H1 (cell line): ENCODE measurements around the gene ADGRG1. TPM values are rescaled to one million over a fixed set of nuclear protein-coding genes. Genes with fewer than 3 reads are reported as not detected.

Experiments used
- CTCF ChIA-PET: fragments of 300-600 bp; sonication (Branson Sonifier 250); formaldehyde crosslinking; loops from one replicate; lab custom pipeline; 2021; ENCODE audit not compliant: partially characterized antibody; lab: Charles Lee
- POLR2A ChIA-PET: fragments of 300-600 bp; sonication (Branson Sonifier 250); formaldehyde crosslinking; loops from one replicate; lab custom pipeline; 2021; ENCODE audit warnings: inconsistent platforms; ENCODE audit not compliant: partially characterized antibody; lab: Charles Lee
- DNase-seq, 2 experiments: peaks; one replicate each; pipeline versions ENCODE4 v3.0.0 to v3.0.0-alpha.2; 2010 to 2022; ENCODE audit warnings: low spot score in 2 of 2, low read depth in 1 of 2, mixed read lengths in 1 of 2
- FAIRE-seq: peaks from 2 replicates; lab custom pipeline; 2011; peaks lifted over from hg19 to GRCh38; lab: Jason Lieb, UNC
- H2AFZ ChIP-seq: 2 replicates; pipeline ENCODE4 v1.8.1; 2012; ENCODE audit warnings: low read length, inconsistent platforms
- H2AK5ac ChIP-seq: 2 replicates; pipeline ENCODE4 v1.6.1; 2013; ENCODE audit warnings: low read depth, low read length
- H2BK120ac ChIP-seq: replicated peaks from 2 replicates; pipeline ENCODE3; 2013; ENCODE audit warnings: low read depth, low read length, inconsistent platforms
- H2BK12ac ChIP-seq: 2 replicates; pipeline ENCODE4 v1.6.1; 2013; ENCODE audit warnings: low read depth, low read length
- H2BK15ac ChIP-seq: 2 replicates; pipeline ENCODE4 v1.6.1; 2013; ENCODE audit warnings: low read length
- H2BK20ac ChIP-seq: 2 replicates; pipeline ENCODE4 v1.6.1; 2013; ENCODE audit warnings: low read length
- H2BK5ac ChIP-seq: 2 replicates; pipeline ENCODE4 v1.6.1; 2013; ENCODE audit warnings: low read depth, low read length
- H3K14ac ChIP-seq: 2 replicates; pipeline ENCODE4 v1.6.1; 2013; ENCODE audit warnings: inconsistent platforms; ENCODE audit not compliant: insufficient read length
- H3K18ac ChIP-seq: 2 replicates; pipeline ENCODE4 v1.6.1; 2013; ENCODE audit warnings: low read length; ENCODE audit errors: extremely low read depth
- H3K23ac ChIP-seq: 2 replicates; pipeline ENCODE4 v1.6.1; 2013; ENCODE audit warnings: inconsistent platforms; ENCODE audit not compliant: insufficient read length
- H3K23me2 ChIP-seq: 2 replicates; pipeline ENCODE4 v1.6.1; 2013; ENCODE audit warnings: low read depth, low read length
- H3K27ac ChIP-seq: 2 replicates; pipeline ENCODE4 v1.6.1; 2011; ENCODE audit warnings: low read depth, low read length, inconsistent platforms
- H3K27me3 ChIP-seq, 4 experiments: replicated peaks in 1 of 4; 1 replicate in 1 of 4; 2 replicates in 3 of 4; pipeline versions ENCODE4 v1.6.1 to v1.8.1; 2011 to 2013; ENCODE audit warnings: low read length in 3 of 4, mild to moderate bottlenecking in 3 of 4, inconsistent platforms in 2 of 4, mixed read lengths in 2 of 4, moderate library complexity in 1 of 4; ENCODE audit not compliant: control insufficient read depth in 3 of 4, insufficient read depth in 3 of 4; ENCODE audit errors: extremely low read depth in 1 of 4
- H3K36me3 ChIP-seq, 4 experiments: 2 replicates each; pipeline versions ENCODE4 v1.6.1 to v1.8.1; 2011 to 2013; ENCODE audit warnings: mild to moderate bottlenecking in 4 of 4, low read length in 3 of 4, moderate library complexity in 2 of 4, control low read depth in 1 of 4, inconsistent platforms in 1 of 4; ENCODE audit not compliant: insufficient read depth in 4 of 4, control insufficient read depth in 2 of 4
- H3K4ac ChIP-seq: replicated peaks from 2 replicates; pipeline ENCODE3; 2013; ENCODE audit warnings: low read length, low read depth, mixed read lengths, inconsistent platforms; ENCODE audit not compliant: insufficient read length
- H3K4me1 ChIP-seq, 4 experiments: replicated peaks in 1 of 4; 1 replicate in 1 of 4; 2 replicates in 3 of 4; pipeline versions ENCODE4 v1.6.1 to v1.8.1; 2011 to 2013; ENCODE audit warnings: low read length in 3 of 4, inconsistent platforms in 2 of 4, mixed read lengths in 1 of 4; ENCODE audit not compliant: insufficient read depth in 4 of 4, control insufficient read depth in 3 of 4
- H3K4me2 ChIP-seq, 2 experiments: 2 replicates each; pipeline versions ENCODE4 v1.6.1 to v1.8.1; 2011 to 2013; ENCODE audit warnings: low read depth in 2 of 2, low read length in 2 of 2, control low read depth in 1 of 2, inconsistent platforms in 1 of 2, mild to moderate bottlenecking in 1 of 2; ENCODE audit not compliant: insufficient read depth in 1 of 2
- H3K4me3 ChIP-seq, 4 experiments: fragments of 200-600, 300-600 bp in 1 of 4; sonication (generic), shearing (Covaris generic), sonication (Bioruptor Twin) in 1 of 4; 2 replicates each; pipeline versions ENCODE4 v1.5.1 to v1.8.1; 2011 to 2016; ENCODE audit warnings: low read length in 4 of 4, low read depth in 3 of 4, control low read depth in 2 of 4, inconsistent platforms in 2 of 4, mild to moderate bottlenecking in 2 of 4, mixed read lengths in 1 of 4, moderate library complexity in 1 of 4; ENCODE audit not compliant: insufficient read depth in 2 of 4; ENCODE audit errors: extremely low read depth in 1 of 4
- H3K56ac ChIP-seq: replicated peaks from 2 replicates; pipeline ENCODE3; 2013; ENCODE audit warnings: low read depth, mild to moderate bottlenecking, mixed read lengths, low read length, inconsistent platforms; ENCODE audit not compliant: insufficient read length
- H3K79me1 ChIP-seq: 2 replicates; pipeline ENCODE4 v1.6.1; 2013; ENCODE audit warnings: low read depth, low read length, control low read depth
- H3K79me2 ChIP-seq, 2 experiments: 2 replicates each; pipeline versions ENCODE4 v1.6.1 to v1.8.1; 2012 to 2013; ENCODE audit warnings: low read length in 2 of 2, mild to moderate bottlenecking in 2 of 2, inconsistent platforms in 1 of 2; ENCODE audit not compliant: insufficient read depth in 2 of 2, control insufficient read depth in 1 of 2
- H3K9ac ChIP-seq, 4 experiments: replicated peaks in 1 of 4; 1 replicate in 1 of 4; 2 replicates in 3 of 4; pipeline versions ENCODE4 v1.6.1 to v1.8.1; 2011 to 2013; ENCODE audit warnings: low read depth in 3 of 4, low read length in 3 of 4, control low read depth in 2 of 4, mild to moderate bottlenecking in 2 of 4, moderate library complexity in 2 of 4, inconsistent platforms in 1 of 4; ENCODE audit errors: extremely low read depth in 1 of 4
- H3K9me3 ChIP-seq, 2 experiments: 2 replicates each; pipeline versions ENCODE4 v1.6.1 to v1.8.1; 2012 to 2013; ENCODE audit warnings: mild to moderate bottlenecking in 2 of 2, moderate library complexity in 2 of 2, control low read depth in 1 of 2, inconsistent platforms in 1 of 2, low read depth in 1 of 2, low read length in 1 of 2, mixed read lengths in 1 of 2; ENCODE audit not compliant: insufficient read depth in 2 of 2
- H4K20me1 ChIP-seq, 2 experiments: replicated peaks in 1 of 2; 2 replicates each; pipeline versions ENCODE3 to v1.8.1; 2011 to 2013; ENCODE audit warnings: inconsistent platforms in 2 of 2, low read length in 2 of 2, mild to moderate bottlenecking in 1 of 2; ENCODE audit not compliant: insufficient read depth in 2 of 2, control insufficient read depth in 1 of 2
- H4K5ac ChIP-seq: 2 replicates; pipeline ENCODE4 v1.6.1; 2013; ENCODE audit warnings: low read length, low read depth, mixed read lengths, inconsistent platforms; ENCODE audit not compliant: insufficient read length
- H4K8ac ChIP-seq: 2 replicates; pipeline ENCODE4 v1.8.0; 2013; ENCODE audit warnings: mild to moderate bottlenecking, moderate library complexity, low read length, inconsistent platforms; ENCODE audit not compliant: insufficient read depth; ENCODE audit errors: extremely low read depth
- H4K91ac ChIP-seq: replicated peaks from 2 replicates; pipeline ENCODE3; 2013; ENCODE audit warnings: low read length, mixed read lengths, inconsistent platforms; ENCODE audit not compliant: insufficient read length
- ASH2L ChIP-seq: fragments of 200-600, 300-600 bp; sonication (generic); IDR thresholded peaks from one replicate; pipeline ENCODE4 v1.7.1; 2017; ENCODE audit warnings: low read length
- CTBP2 ChIP-seq: IDR thresholded peaks from 2 replicates; pipeline ENCODE4 v1.7.0; 2011; ENCODE audit warnings: borderline replicate concordance, mild to moderate bottlenecking, moderate library complexity, mixed read lengths, low read length; ENCODE audit not compliant: insufficient read depth, insufficient read length
- HDAC6 ChIP-seq: IDR thresholded peaks from one replicate; pipeline ENCODE4 v1.7.1; 2012; ENCODE audit warnings: low read depth, mild to moderate bottlenecking, inconsistent platforms, low read length, moderate library complexity
- NRF1 ChIP-seq: IDR thresholded peaks from 2 replicates; pipeline ENCODE4 v1.6.1; 2011; ENCODE audit warnings: mild to moderate bottlenecking, low read depth, low read length, improper control_type of control experiment
- PHF8 ChIP-seq: fragments of 200-600 bp; sonication (generic); conservative IDR thresholded peaks from 2 replicates; pipeline ENCODE4 v1.7.1; 2012; ENCODE audit warnings: low read depth, mild to moderate bottlenecking, inconsistent platforms, low read length, moderate library complexity
- RAD21 ChIP-seq, 2 experiments: IDR thresholded peaks in 1 of 2; conservative IDR thresholded peaks in 1 of 2; 2 replicates each; pipeline ENCODE4 v1.6.1; 2011; ENCODE audit warnings: low read depth in 2 of 2, low read length in 2 of 2, improper control_type of control experiment in 1 of 2, inconsistent platforms in 1 of 2, mild to moderate bottlenecking in 1 of 2, moderate library complexity in 1 of 2
- SIN3A ChIP-seq, 2 experiments: IDR thresholded peaks in 1 of 2; conservative IDR thresholded peaks in 1 of 2; 2 replicates each; pipeline ENCODE4 v1.6.1; 2011 to 2012; ENCODE audit warnings: low read length in 2 of 2, improper control_type of control experiment in 1 of 2, low read depth in 1 of 2, mild to moderate bottlenecking in 1 of 2
- SP1 ChIP-seq: IDR thresholded peaks from 2 replicates; pipeline ENCODE4 v1.6.1; 2011; ENCODE audit warnings: low read depth, low read length
- SP4 ChIP-seq: IDR thresholded peaks from 2 replicates; pipeline ENCODE4 v1.6.1; 2012; ENCODE audit warnings: low read length, inconsistent platforms
- WGBS, 2 experiments: shearing (Covaris generic) in 1 of 2; methylation state at CpG; one replicate each; pipeline versions ENCODE4 v1.1.6 to v1.1.7; 2013 to 2015; ENCODE audit warnings: low lambda C conversion rate in 2 of 2, mixed read lengths in 2 of 2, inconsistent platforms in 1 of 2, low coverage in 1 of 2, missing lambda C conversion rate in 1 of 2; ENCODE audit not compliant: insufficient replicate concordance in 2 of 2, insufficient coverage in 1 of 2, insufficient read length in 1 of 2; ENCODE audit errors: extremely low coverage in 1 of 2, missing lambda C conversion rate in 1 of 2; 5-methylcytosine and 5-hydroxymethylcytosine counted together
- polyA plus RNA-seq, 7 experiments: library from polyadenylated mRNA; depleted of rRNA in 3 of 7; stranded (reverse) in 5 of 7; unstranded in 2 of 7; fragments of >200 nt in 5 of 7; fragments of 200-250 nt in 2 of 7; gene quantifications; 1 replicate in 5 of 7; 2 replicates in 1 of 7; 4 replicates in 1 of 7; pipeline versions ENCODE4 v1.2.1 to v1.2.3, GENCODE V29; 2011 to 2013; ENCODE audit warnings: missing spikeins in 2 of 7, mixed read lengths in 2 of 7
- total RNA-seq: library from RNA; stranded (reverse); fragmentation: NEBNext Ultra II Directional; extraction: Animal tissue kit (Norgen Biotek cat#: 25700); gene quantifications from 2 replicates; pipeline ENCODE4 v1.2.1, GENCODE V29; 2021
- TF ChIP-seq, protein P1 (sequence below): IDR thresholded peaks from 2 replicates; pipeline ENCODE4 v1.6.1; 2011; ENCODE audit warnings: low read depth, mild to moderate bottlenecking, low read length; ENCODE audit not compliant: insufficient read depth
- TF ChIP-seq, protein P2 (sequence below): IDR thresholded peaks from 2 replicates; pipeline ENCODE4 v1.6.1; 2012; ENCODE audit warnings: inconsistent platforms

The ADGRG1 gene
- total and polyA plus RNA-seq, 2 of the 8 experiments (the other 6 are each of a cell fraction or from before 2014, with no cell fraction given) = 1.3 to 2.6 TPM

DNA sequence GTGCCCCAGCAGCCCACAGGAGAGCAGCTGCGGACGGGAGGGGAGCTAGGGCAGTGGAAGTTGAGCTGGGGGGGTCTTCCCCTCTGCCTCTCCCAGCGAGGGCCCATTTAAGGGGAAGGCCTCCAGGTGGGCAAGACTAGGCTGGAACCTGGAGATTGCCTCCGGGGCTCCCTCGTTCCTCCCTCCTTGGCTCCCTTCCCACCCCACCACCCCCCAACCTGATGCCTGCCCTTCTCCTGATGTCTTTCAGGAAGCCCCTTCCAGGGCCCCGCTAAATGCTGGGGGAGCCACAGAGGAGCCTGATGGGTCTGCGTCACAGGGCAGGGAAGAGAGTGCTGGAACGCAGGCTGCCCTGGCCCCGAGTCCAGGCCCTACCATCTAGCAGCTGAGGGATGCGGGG is 16.7 kb downstream of the ADGRG1 start:
- Histone ChIP-seq H4K20me1 (peaks cover 0 to 9% of the 10 kb centered on the region in 2 experiments), H3K79me2 (no peaks in the 10 kb centered on the region)
- CTCF ChIA-PET = interaction anchor here (0.5 to 6.6 kb wide), 18 partner anchors 10 to 286 kb away, joined by 3 to 122 read pairs (median 6); partner anchors contain the start of genes ADGRG1 and ADGRG3

More for the DNA sequence above, 16.7 kb downstream of the ADGRG1 start:
- POLR2A ChIA-PET = interaction anchor here (1.0 to 1.9 kb wide), 2 partner anchors 15 to 18 kb away, joined by 3 to 6 read pairs; partner anchors contain the start of gene ADGRG1
- Histone ChIP-seq H3K18ac (no peak overlapping the region; the same call in 1 of the 2 replicates), H2AK5ac (no peak overlapping the region), H2BK12ac (no peak overlapping the region), H2AFZ (no peak overlapping the region), H3K4me3 (no peak overlapping the region), H3K27me3 (peaks cover 0 to 4% (median under 1%) of the 10 kb centered on the region in 4 experiments; a peak in 2 of 7 replicates), H3K23me2 (no peaks in the 10 kb centered on the region; the same call in 1 of the 2 replicates), H3K4me2 (no peak overlapping the region), H3K36me3 (no peaks in the 10 kb centered on the region; a peak in 1 of 8 replicates), H2BK120ac (no peak overlapping the region), H3K79me1 (no peaks in the 10 kb centered on the region; the same call in 1 of the 2 replicates), H3K14ac (no peak overlapping the region), H3K4ac (no peak overlapping the region), H3K4me1 (no peaks in the 10 kb centered on the region; a peak in 3 of 7 replicates), H3K27ac (no peak overlapping the region), H2BK15ac (no peak overlapping the region), H4K8ac (no peak overlapping the region; the same call in 1 of the 2 replicates), H4K91ac (no peak overlapping the region), H2BK20ac (no peak overlapping the region), H3K23ac (no peak overlapping the region), H3K56ac (no peak overlapping the region), H3K9ac (no peak overlapping the region), H3K9me3 (no peaks in the 10 kb centered on the region; a peak in 2 of 4 replicates), H4K5ac (no peak overlapping the region), H2BK5ac (no peak overlapping the region)
- no peak for DNase-seq
- TF ChIP-seq, protein P1, sequence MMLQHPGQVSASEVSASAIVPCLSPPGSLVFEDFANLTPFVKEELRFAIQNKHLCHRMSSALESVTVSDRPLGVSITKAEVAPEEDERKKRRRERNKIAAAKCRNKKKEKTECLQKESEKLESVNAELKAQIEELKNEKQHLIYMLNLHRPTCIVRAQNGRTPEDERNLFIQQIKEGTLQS = no peak
- TF ChIP-seq PHF8 = no peak
- no peak for TF ChIP-seq HDAC6
- no peak for TF ChIP-seq NRF1
- TF ChIP-seq SP1 = no peak
- no peak for TF ChIP-seq SP4
- TF ChIP-seq, protein P2, sequence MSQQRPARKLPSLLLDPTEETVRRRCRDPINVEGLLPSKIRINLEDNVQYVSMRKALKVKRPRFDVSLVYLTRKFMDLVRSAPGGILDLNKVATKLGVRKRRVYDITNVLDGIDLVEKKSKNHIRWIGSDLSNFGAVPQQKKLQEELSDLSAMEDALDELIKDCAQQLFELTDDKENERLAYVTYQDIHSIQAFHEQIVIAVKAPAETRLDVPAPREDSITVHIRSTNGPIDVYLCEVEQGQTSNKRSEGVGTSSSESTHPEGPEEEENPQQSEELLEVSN = no peak
- TF ChIP-seq RAD21 (IDR thresholded peaks at IDR 0.05 in 1 of 2, conservative IDR thresholded peaks at IDR 0.05 in 1 of 2; ENCODE audit: low read depth in 2 of 2, low read length in 2 of 2) = no peak
- TF ChIP-seq SIN3A (conservative IDR thresholded peaks at IDR 0.05 in 1 of 2, IDR thresholded peaks at IDR 0.05 in 1 of 2; ENCODE audit: low read depth in 1 of 2, low read length in 2 of 2) = no peak
- TF ChIP-seq CTBP2 = no peak
- TF ChIP-seq ASH2L = no peak
- FAIRE-seq = no peak
- 90% methylated on average over 5 of the region's 10 CpGs; no CpG with 5 or more reads in 1 of the 2 experiments for WGBS, 2 experiments
